H1 (cell line): ENCODE data around the gene AP3M1. TPM values are rescaled to one million over a fixed set of nuclear protein-coding genes. Genes with fewer than 3 reads are reported as not detected.

ENCODE experiments used
- BCL11A ChIP-seq, 2 experiments: IDR thresholded peaks; one replicate each; pipeline ENCODE4 v1.6.1; 2011; ENCODE audit warnings: low read depth in 2 of 2, low read length in 2 of 2, mild to moderate bottlenecking in 2 of 2
- CBX5 ChIP-seq: fragments of 300-800, 300-1000 bp; sonication (generic); IDR thresholded peaks from 2 replicates; pipeline ENCODE4 v1.7.1; 2016; ENCODE audit warnings: antibody characterized with exemption, low read length, low read depth
- CHD1 ChIP-seq: IDR thresholded peaks from 2 replicates; pipeline ENCODE4 v1.6.1; 2012; ENCODE audit warnings: low read depth, low read length, improper control_type of control experiment
- CHD2 ChIP-seq: IDR thresholded peaks from 2 replicates; pipeline ENCODE4 v1.6.1; 2012; ENCODE audit warnings: low read length, improper control_type of control experiment
- CREB1 ChIP-seq: IDR thresholded peaks from 2 replicates; pipeline ENCODE4 v1.6.1; 2012; ENCODE audit warnings: inconsistent platforms
- EZH2 ChIP-seq: fragments of 200-600 bp; sonication (generic); IDR thresholded peaks from 2 replicates; pipeline ENCODE4 v1.7.1; 2012; ENCODE audit warnings: low read depth, mild to moderate bottlenecking, moderate library complexity, low read length, inconsistent platforms; ENCODE audit not compliant: severe bottlenecking
- HDAC6 ChIP-seq: IDR thresholded peaks from one replicate; pipeline ENCODE4 v1.7.1; 2012; ENCODE audit warnings: low read depth, mild to moderate bottlenecking, inconsistent platforms, low read length, moderate library complexity
- JUN ChIP-seq: IDR thresholded peaks from 2 replicates; pipeline ENCODE4 v1.6.1; 2011; ENCODE audit warnings: low read depth, mild to moderate bottlenecking, improper control_type of control experiment, low read length
- JUND ChIP-seq: IDR thresholded peaks from 2 replicates; pipeline ENCODE4 v1.6.1; 2011; ENCODE audit warnings: mild to moderate bottlenecking, improper control_type of control experiment, low read length
- KDM4A ChIP-seq: IDR thresholded peaks from one replicate; pipeline ENCODE4 v1.7.1; 2012; ENCODE audit warnings: low read depth, mild to moderate bottlenecking, moderate library complexity, low read length, inconsistent platforms; ENCODE audit not compliant: severe bottlenecking
- MAFK ChIP-seq: IDR thresholded peaks from 2 replicates; pipeline ENCODE4 v1.6.1; 2012; ENCODE audit warnings: low read depth, mild to moderate bottlenecking, improper control_type of control experiment, low read length
- NRF1 ChIP-seq: IDR thresholded peaks from 2 replicates; pipeline ENCODE4 v1.6.1; 2011; ENCODE audit warnings: mild to moderate bottlenecking, low read depth, low read length, improper control_type of control experiment
- POLR2A ChIP-seq, 2 experiments: IDR thresholded peaks; 1 replicate in 1 of 2; 2 replicates in 1 of 2; pipeline ENCODE4 v1.6.1; 2011; ENCODE audit warnings: low read depth in 2 of 2, low read length in 2 of 2, mild to moderate bottlenecking in 2 of 2; ENCODE audit errors: control extremely low read depth in 1 of 2
- POLR2AphosphoS5 ChIP-seq: IDR thresholded peaks from 2 replicates; pipeline ENCODE4 v1.6.1; 2011; ENCODE audit warnings: low read depth, low read length
- POU5F1 ChIP-seq: IDR thresholded peaks from 2 replicates; pipeline ENCODE4 v1.6.1; 2011; ENCODE audit warnings: low read depth, mild to moderate bottlenecking, low read length, moderate library complexity
- RBBP5 ChIP-seq: IDR thresholded peaks from 2 replicates; pipeline ENCODE4 v1.7.1; 2012; ENCODE audit warnings: low read depth, mild to moderate bottlenecking, inconsistent platforms, low read length, moderate library complexity, borderline replicate concordance
- SIN3A ChIP-seq, 2 experiments: IDR thresholded peaks in 1 of 2; conservative IDR thresholded peaks in 1 of 2; 2 replicates each; pipeline ENCODE4 v1.6.1; 2011 to 2012; ENCODE audit warnings: low read length in 2 of 2, improper control_type of control experiment in 1 of 2, low read depth in 1 of 2, mild to moderate bottlenecking in 1 of 2
- SP1 ChIP-seq: IDR thresholded peaks from 2 replicates; pipeline ENCODE4 v1.6.1; 2011; ENCODE audit warnings: low read depth, low read length
- SP2 ChIP-seq: IDR thresholded peaks from 2 replicates; pipeline ENCODE4 v1.6.1; 2012; ENCODE audit warnings: mild to moderate bottlenecking, low read length, inconsistent platforms
- SUZ12 ChIP-seq: fragments of 200-600 bp; sonication (generic); IDR thresholded peaks from 2 replicates; pipeline ENCODE4 v1.6.1; 2012; ENCODE audit warnings: mild to moderate bottlenecking, inconsistent platforms, low read length, moderate library complexity, mixed read lengths
- TAF7 ChIP-seq: optimal IDR thresholded peaks from 2 replicates; pipeline ENCODE3; 2011; ENCODE audit warnings: low read depth, mild to moderate bottlenecking, inconsistent platforms, low read length, moderate library complexity, borderline replicate concordance
- TBP ChIP-seq: IDR thresholded peaks from 2 replicates; pipeline ENCODE4 v1.6.1; 2011; ENCODE audit warnings: low read depth, low read length, improper control_type of control experiment
- TCF12 ChIP-seq: IDR thresholded peaks from 2 replicates; pipeline ENCODE4 v1.6.1; 2011; ENCODE audit warnings: low read depth, mild to moderate bottlenecking, low read length
- USF2 ChIP-seq: IDR thresholded peaks from 2 replicates; pipeline ENCODE4 v1.6.1; 2011; ENCODE audit warnings: low read length, improper control_type of control experiment
- polyA plus RNA-seq, 7 experiments: library from polyadenylated mRNA; depleted of rRNA in 3 of 7; stranded (reverse) in 5 of 7; unstranded in 2 of 7; fragments of >200 nt in 5 of 7; fragments of 200-250 nt in 2 of 7; gene quantifications; 1 replicate in 5 of 7; 2 replicates in 1 of 7; 4 replicates in 1 of 7; pipeline versions ENCODE4 v1.2.1 to v1.2.3, GENCODE V29; 2011 to 2013; ENCODE audit warnings: missing spikeins in 2 of 7, mixed read lengths in 2 of 7
- total RNA-seq: library from RNA; stranded (reverse); fragmentation: NEBNext Ultra II Directional; extraction: Animal tissue kit (Norgen Biotek cat#: 25700); gene quantifications from 2 replicates; pipeline ENCODE4 v1.2.1, GENCODE V29; 2021

AP3M1 gene
- total and polyA plus RNA-seq, 2 of the 8 experiments (the other 6 are each of a cell fraction or from before 2014, with no cell fraction given) = 23.9 to 38.9 TPM

GRCh38 chr10:74150990-74151878, 606 bp upstream of the AP3M1 start, which contains the start of gene ADK (continued):
- no peak for TF ChIP-seq HDAC6
- peak; percentile 90 for TF ChIP-seq POLR2AphosphoS5
- TF ChIP-seq SP1 = no peak
- peak; percentile 16 for TF ChIP-seq TAF7
- peak; percentile 49; the same call in 1 of the 2 replicates for TF ChIP-seq JUN
- peak in 1 of 2 experiments; percentile 95; a peak in 2 of 3 replicates for TF ChIP-seq POLR2A (IDR thresholded peaks at IDR 0.05; ENCODE audit: control extremely low read depth in 1 of 2, low read depth in 2 of 2, low read length in 2 of 2)
- TF ChIP-seq POU5F1 = no peak
- TF ChIP-seq TCF12 = no peak
- no peak for TF ChIP-seq SP2
- no peak for TF ChIP-seq MAFK
- no peak for TF ChIP-seq CBX5
- peak; percentile 3; the same call in 1 of the 2 replicates for TF ChIP-seq JUND
- TF ChIP-seq SIN3A (conservative IDR thresholded peaks at IDR 0.05 in 1 of 2, IDR thresholded peaks at IDR 0.05 in 1 of 2; ENCODE audit: low read depth in 1 of 2, low read length in 2 of 2) = peak in 1 of 2 experiments; percentile 88; a peak in 2 of 4 replicates
- TF ChIP-seq USF2 = no peak
- no peak for TF ChIP-seq RBBP5
- TF ChIP-seq EZH2 = no peak
- no peak; the same call in 1 of the 2 replicates for TF ChIP-seq CHD1
- no peak for TF ChIP-seq CHD2
- TF ChIP-seq SUZ12 = no peak
- TF ChIP-seq KDM4A = peak; percentile 75
- TF ChIP-seq CREB1 = no peak; the same call in 1 of the 2 replicates
- TF ChIP-seq BCL11A (IDR thresholded peaks at IDR 0.05; ENCODE audit: low read depth in 2 of 2, low read length in 2 of 2) = no peak
- TF ChIP-seq TBP = peak; percentile 76
- TF ChIP-seq NRF1 = no peak
